ENCODE measurements around the gene ACTL7B.
"Not testable (repeated sequence)": the region's sequence is repeated elsewhere in the genome, so short reads cannot be mapped to it uniquely, and the experiment has no call there.

Gene ACTL7B

DNA sequence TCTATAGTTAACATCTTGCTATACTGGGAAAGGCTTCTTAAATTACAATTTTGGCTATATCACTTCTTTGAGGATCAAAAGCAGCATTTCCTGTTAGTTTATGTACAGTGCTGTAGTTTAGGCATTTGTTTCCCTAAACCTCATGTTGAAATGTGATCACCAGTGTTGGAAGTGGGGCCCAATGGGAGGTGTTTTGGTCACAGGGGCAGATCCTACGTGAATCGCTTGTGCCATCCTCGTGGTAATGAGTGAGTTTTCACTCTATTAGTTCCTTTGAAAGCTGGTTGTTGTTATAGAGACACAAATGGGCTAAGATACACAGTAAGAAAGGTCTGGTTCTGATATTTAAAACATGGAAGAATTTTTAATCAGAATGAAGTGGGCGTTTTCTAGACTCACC, 12.0 kb upstream of the ACTL7B start:
- no peak for DNase-seq

DNA sequence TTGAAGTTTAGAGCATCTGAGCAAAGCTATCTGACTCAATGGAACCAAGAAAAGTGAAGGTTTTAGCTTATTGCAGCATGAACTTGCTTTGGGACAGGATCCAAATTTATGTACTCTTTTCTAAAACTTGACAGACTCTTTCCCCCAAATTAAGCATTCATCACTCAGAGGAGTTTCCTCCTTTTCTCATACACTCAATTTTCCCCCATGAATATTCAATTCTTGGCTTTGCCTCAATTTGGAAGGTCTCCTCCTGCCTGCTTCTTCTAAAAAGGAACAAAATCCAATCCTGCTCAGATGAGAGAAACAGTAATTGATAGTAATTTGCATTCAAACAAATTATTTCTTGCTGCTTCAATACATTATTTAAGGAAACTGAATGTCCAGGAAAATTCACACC, 11.3 kb upstream of the ACTL7B start:
- DNase-seq, result no peak

DNA sequence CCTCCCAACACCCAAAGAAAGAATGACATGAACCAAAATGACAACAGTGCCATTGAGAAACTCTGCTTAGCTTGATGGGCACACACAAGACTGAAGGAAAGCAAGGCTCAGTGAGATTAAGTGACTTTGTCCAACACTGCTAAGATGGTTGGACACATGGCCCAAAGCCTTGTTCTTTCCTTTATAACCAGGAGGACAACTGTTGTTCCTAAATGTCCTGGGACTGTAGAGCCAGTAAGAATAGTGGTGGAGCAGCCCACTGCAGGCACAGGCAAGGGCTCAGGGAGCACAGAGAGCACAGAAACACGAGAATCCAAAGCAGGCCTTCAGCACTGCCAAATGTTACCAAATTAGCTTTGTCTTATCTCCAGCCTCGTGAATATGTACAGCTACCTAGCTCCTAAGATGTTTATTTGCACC, 10.2 kb upstream of the ACTL7B start:
- no peak for DNase-seq

DNA sequence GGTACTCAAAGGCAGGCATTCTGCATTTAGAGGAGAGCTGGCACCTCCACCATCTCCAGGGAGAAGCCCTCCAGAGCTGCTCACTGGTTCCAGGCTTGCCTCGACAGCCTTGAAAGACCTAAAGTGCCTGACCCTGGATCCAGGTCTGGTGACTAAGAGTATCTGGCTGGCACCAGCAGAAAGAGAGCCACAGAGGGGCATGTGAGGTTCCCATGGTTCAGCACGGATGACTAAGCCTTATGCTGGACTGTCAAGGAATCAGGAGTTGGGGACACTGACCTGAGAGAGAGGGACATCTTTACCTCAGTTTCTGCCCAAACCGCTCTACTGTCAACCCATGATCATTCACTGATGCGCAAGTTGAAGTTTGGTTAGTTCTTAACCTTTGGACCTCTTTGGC, 9.3 kb upstream of the ACTL7B start:
- no peak for DNase-seq

DNA sequence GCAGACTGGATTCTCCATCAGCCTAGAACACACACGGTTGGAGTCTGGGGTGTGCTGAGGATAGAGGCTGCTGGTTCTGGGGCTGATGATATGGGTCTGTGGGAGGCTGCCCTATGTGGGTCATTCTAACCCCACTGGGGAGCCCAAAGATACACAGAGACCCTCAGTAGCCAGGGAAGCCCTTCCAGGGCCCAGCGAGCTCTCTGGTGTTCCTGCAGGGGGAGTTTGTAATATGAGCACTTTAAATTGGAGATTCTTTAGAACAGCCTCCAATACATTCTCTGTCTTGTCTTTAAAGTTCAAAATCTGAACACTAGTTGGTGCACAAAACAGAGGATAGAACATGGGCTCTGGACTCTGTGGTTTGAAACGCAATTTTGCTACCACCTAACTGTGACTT, 8.7 kb upstream of the ACTL7B start:
- no peak for DNase-seq

DNA sequence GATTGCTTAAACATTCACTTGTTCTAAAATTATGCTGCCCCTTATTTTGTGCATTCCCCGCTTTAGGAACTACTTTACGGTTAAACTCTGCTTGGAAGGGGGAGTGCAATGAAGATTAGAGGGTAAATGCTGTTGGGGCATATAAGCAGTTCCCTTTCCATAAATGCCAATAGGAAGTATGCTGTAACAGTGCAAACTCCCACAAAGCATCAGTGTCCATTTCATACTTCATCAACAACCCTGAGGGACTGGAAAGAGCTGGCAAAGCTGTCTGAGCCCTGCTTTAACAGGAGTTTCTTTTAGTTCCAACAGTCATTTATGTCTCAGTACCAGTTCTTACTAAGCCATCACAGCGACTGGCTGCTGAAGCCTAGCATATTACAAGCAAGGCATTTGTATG, 8.1 kb upstream of the ACTL7B start:
- no peak for DNase-seq

DNA sequence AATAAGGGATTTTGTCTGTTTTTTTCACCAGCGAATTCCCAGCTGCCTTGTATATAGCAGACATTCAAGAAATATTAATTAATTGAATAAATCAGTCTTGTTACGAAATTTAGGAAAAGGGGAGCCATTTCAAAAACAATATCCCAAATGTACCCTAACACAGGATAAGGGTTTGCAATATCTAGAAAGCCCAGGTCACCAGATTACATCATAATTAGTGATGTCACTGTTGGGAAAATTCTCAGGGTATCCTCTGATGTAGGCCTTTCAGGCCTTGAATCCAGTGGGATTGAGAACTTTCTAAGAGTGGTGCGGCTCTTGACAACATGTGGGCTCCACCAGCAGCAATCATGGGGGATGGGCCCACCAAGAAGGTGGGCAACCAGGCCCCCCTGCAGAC, 6.2 kb upstream of the ACTL7B start, which contains the start of gene ACTL7A:
ACTL7A (plus strand) TSS at position 270 of the 400 bp plus-strand sequence; CDS start at position 327, 57 bp downstream.
- no peak for DNase-seq

DNA sequence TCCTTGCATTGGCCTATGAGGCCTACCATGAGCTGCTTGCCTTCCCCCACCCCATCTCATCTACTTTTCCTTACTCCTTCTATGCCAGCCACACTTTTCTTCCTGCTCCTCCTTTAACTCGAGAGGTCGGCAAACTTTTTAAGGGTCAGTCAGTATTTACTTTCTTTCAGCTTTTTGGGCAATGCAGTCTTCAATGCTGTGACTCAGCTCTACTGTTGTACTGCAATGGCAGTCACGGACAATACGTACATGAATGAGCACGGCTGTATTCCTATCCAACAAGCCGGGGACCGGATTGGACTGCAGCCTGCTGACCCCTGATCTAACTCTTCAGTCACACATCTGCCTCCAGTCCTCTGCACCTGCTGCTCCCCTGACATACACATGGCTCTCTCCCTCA, 5.7 kb upstream of the ACTL7B start:
- no peak for DNase-seq

DNA sequence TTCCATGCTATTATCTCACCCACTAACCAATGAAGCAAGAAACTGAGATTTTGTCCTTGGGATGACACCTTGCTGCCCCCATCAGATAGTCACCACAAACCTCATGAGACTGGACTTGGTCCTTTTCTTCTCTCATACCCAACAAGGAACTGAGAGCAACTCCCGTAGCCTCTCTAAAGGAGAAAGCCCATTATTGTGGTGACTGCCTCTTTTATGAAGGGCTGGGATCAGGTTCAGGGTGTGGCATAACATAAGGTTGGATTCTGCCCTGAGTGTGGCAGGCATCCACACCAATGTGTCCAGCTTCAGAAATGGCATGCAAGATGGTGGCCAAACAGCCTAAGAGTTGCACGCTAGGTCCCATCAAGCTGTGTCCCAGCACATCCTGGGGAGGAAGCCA, 5.0 kb upstream of the ACTL7B start:
- DNase-seq, result no peak

DNA sequence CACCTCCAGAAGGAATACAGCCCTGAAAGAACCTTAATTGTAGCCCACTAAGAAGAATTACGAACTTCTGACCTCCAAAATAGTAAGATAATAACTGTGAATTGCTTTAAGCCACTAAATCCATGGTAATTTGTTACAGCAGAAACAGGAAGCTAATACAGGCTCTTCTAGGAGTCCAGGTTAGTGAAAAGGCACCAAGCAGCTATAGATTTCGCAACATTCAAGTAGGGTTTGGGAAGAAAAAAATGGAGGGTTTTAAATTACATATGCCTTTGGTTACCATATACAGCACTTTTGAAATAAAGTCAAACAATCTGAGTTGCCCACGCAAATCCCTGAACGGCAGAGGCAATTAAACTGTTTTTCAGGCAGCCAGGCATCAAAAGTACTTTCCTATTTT, 4.6 kb upstream of the ACTL7B start:
- no peak for DNase-seq

DNA sequence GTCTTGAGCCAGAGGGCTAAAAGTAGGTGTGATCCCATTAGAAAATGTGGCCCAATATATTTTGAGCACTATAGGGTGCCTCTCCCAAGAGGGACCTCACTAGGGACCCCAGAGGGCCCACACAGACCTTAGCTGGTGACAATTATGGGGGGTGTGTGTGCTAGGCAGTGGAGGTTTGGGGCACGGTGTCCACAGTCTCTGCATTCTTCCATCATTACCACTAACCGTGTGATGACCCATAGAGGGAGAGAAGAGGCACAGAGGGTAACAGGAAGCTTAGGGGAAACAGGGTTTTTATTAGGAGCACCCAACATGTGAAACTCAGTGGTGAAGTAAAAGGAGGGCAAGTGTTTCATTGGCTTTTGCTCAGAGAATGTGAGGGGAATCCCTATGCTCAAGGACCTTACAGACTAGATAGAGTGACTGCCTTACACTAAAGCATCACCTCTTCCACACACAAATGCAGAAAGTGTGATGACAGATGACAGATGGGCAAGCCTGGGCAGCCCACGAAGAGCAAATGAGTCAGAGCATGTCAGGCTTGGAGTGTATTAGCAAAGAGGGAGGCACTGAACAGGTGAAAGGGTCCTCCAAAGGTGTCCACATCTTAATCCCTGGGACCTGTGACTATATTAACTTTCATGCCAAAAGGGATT, 3.8 kb upstream of the ACTL7B start:
- no peak for DNase-seq

DNA sequence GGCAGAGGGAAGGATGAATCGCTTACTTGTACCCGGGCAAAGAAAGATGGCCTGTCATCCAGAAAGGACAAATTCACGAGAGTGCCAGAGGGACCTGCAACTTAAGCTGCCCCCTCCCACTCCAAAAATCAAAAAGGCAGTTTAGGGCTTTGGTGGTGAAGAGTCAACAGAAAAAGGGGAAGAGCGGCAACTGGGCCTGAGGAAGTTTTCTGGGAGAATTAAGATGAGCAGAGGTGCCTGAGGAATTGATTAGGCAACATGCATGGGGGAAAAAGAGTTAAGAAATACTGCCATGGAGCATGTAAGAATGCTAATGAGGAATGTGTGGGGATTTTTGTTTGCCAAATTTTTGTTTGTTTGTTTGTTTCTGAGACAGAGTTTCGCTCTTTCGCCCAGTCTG, 1.8 kb upstream of the ACTL7B start:
- DNase-seq, result no peak

DNA sequence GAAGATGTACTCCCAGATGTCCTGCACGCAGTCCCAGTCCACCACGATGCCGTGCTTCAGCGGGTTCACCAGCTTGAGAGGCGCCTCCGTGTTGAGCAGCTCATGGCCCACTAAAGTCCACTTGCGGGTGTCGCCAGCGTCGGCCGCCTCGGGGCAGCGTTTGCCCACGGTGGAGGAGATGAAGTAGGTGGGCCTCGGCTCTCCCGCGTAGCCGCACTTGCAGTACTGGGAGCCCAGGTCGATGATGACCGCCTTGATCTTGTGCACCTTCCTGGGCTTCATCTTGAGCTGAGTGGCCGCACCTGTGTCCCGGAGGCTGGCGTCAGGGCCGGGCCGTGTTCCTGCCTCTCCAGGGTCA, 278 bp downstream of the ACTL7B start:
- DNase-seq, result no peak

DNA sequence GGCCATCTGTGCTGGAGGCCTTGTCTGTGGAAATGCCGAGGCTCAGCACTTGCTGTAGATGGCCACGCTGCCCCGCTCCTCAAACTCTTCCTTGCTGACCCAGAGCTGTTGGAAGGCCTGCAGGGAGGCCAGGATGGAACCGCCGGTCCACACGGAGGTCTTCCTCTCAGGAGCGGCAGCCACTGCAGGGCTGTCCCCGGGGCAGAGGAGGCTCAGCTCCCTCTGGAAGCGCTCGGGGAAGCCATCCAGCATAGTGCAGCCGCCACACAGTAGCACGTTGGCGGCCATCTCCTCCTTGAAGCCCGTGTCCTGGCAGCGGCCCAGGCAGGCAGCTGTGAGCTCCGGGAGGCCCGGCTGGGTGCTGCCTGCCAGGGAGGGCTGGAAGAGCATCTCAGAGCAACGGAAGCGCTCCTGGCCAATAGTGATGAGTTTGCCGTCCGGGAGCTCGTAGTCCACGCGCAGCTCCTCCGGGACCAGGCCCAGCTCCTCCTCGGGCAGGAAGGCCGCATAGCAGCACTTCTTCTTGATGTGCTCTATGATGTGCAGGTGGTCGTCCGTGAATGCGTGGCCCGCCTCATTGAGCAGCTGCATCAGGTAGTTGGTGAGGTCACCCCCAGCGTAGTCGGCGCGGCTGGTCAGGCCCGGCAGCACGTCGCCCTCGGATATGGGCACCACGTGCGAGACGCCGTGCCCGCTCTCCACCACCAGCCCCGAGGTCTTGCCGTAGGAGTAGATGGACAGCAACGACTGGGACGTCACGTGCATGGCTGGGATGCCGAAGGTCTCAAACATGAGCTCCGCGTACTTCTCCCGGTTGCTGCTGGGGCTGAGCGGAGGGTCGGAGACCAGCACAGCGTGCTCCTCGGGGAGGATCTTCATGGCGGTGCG, 901 bp downstream of the ACTL7B start:
- DNase-seq, result no peak

DNA sequence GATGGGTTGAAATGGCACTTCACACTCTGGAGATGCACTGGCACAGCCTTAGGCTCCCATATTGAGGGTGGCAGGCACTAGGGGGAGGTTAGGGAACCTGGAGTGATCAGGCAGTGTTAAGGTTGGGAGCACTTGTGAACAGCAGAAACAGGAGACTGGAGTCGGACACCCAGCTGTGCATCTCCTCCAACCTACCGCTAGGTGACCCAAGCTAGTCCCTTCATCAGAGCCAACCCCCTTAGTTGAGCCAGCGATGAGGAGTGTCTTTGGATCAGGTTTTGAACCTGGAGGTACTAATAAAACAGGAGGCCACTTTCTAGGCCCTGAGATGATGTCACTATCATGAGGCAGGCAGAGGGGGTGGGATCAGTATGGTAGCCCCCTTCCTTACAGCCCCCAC, 1.7 kb downstream of the ACTL7B start:
- no peak for DNase-seq

DNA sequence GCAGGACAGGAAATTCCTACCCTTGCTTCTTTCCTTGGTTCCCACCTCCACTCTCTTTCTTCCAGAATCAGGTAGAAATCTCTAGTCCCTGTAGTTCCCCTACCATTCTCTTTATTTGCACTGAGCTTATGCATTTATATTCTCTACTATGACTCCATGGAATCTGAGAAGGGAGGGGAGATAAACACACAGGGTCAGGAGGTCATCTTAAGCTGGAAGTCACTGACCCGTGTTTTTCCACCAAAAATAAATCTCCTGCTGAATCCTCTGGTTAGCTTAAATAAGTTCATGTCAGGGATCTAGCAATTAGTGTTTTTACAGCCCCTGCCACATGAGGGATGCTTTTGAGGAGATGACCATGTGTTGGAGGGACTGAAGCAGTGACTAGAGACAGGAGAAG, 3.7 kb downstream of the ACTL7B start:
- DNase-seq, result no peak

DNA sequence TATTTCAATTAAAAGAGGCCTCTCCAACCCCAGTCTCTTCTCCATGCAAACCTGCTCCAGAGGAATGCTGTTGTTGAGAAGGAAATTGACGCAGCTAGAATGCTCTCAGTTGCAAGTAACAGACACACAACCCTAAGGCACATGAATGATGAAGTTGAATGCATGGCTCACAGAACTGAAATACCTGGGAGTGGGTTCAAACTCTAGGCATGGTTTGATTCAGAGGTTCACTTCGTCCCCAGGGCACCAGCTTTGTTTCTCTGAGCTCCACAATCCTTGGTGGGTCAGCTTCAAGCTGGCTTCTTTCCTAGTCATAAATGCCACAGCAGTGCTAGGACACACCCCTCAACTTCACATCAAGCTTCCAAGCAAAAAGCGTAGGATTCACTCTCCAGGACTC, 4.6 kb downstream of the ACTL7B start:
- no peak for DNase-seq

DNA sequence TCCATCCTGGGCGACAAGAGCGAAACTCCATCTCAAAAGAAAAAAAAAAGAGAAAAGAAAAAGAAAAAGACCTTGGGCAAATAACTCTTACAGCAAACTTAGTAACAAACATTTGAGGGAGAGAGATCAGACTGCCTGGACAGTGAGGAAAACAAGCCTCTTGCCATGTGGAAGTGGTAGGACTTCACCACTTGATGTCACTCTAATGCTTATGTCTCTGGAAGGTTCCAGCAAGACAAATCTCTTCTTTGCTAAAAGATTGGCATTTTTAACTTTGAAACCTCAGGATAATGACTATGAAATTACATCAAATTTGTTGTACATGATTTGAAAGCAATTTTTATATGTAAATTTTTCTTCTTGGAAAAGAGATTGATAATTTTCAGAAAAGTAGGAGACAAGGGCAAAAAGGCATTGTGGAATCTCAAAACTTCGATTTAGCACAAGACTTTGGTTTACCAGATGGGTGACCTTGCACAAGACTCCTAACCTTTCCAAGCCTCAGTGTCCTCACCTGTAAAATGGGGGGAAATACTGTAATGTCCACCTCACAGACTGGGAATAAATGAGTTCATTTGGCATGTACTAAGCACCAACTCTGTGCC, 5.4 kb downstream of the ACTL7B start:
- DNase-seq, result no peak

DNA sequence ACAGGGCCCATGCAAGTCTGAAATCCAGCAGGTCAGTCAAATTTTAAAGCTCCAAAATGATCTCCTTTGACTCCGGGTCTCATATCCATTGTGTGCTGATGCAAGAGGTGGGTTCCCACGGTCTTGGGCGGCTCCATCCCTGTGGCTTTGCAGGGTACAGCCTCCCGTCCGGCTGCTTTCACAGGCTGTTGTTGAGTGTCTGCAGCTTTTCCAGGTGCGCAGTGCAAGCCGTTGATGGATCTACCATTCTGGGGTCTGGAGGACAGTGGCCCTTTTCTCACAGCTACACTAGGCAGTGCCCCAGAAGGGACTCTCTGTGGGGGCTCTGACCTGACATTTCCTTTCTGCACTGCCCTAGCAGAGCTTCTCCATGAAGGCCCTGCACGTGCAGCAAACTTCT, 7.5 kb downstream of the ACTL7B start:
- not testable (repeated sequence) for DNase-seq

DNA sequence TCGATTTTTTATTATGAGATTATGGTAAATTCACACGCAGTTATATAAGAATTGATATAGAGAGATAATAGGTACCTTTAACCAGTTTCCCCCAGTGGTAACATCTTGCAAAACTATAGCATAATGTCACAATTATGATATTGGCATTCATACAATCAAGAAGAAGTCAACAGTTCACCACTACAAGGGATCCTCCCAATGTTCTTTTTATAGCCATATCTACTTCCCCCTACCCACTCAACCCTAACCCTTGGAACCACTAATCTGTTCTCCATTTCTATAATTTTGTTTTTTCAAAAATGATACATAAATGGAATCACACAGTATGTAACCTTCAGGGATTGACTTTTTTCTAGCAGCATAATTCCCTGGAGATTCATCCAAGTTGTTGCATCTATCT, 9.8 kb downstream of the ACTL7B start:
- DNase-seq, result no peak

DNA sequence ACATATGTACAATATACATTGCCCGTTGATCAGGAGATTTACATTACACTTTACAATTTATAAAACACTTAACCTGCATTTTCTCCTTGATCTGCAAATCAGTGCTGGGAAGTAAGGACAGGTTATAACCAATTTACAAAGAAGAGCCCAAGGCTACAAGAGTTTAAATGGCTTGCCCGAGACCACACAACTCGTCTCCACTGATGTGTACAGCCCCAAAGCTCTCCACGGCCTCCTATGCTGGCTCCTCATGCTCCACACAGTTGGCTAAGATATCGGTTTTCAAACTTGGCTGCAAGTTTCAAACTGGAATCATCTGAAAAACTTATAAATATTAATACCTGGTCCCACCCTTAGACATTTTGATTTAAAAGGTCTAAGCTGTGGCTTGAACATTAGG, 10.3 kb downstream of the ACTL7B start:
- DNase-seq, result no peak

DNA sequence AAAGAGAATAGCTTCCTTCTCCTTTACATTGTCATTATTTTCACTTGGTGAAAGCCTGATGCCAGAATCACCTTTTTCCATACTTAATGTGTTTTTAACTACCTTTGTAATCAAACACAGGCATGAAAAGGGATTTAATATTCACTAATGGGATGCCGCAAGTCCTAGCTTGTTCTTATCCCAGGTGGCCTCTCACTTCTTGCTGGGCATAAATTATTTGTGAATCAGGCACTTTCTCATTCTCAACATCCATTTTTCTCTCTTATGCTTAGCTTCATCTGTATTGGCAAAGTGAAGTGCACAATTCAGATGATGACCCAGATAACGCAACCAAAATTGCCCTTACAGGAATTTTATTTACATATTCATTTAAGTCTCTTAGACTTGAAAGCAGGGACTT, 10.9 kb downstream of the ACTL7B start:
- DNase-seq, result peak; percentile 70

DNA sequence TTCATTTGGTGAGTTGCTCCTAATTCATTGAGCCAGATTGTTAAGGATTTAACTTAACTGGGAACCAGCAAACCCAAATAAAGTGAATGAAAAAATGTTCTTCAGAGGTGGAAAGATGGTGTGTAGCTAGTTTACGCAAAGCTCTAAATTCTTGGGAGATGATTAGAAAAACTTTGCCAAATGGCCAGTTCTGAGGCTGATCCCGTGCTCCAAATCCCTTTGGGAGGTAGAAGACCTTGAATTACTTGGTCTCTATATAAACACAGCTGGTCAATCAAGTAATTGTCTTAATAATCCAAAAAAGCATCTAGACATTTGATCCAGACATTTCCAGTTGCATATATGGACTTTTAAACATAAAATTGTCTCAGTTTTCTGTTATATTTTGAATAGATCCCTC, 11.4 kb downstream of the ACTL7B start:
- DNase-seq, result no peak

DNA sequence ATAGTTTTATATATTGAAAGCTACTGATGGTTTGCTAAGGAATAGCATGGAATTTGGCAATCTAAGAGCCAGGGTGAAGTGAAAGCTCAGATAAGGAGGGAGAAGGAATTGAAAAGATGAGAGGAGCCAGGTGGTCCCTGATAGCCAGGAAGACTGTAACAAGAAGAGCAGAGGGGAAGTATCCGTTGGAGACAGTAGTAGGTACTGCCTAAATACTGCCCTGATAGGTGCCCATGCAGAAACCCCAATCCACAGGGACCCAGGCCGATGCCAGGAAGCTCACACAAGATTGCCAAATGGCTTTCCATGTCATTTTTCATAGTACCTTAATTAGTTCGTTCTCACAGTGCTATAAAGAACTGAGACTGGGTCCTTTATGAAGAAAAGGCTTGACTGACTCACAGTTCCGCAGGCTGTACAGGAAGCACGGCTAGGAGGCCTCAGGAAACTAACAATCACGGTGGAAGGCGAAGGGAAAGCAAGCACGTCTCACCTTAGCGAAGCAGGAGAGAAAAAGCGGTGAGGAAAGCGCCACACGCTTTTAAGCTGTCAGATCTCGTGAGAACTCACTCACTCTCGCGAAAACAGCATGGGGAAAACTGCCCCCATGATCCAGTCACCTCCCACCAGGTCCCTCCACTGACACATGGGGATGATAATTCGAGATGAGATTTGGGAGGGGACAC, 13.0 kb downstream of the ACTL7B start:
- DNase-seq, result no peak

Measured in NCI-H1417 treated with DMSO at 0.1 percent for 48 hours (cell line).